Naive thymus-derived CD4-positive, alpha-beta T cell (primary cell): ENCODE measurements around the gene CDK6. TPM values are rescaled to one million over a fixed set of nuclear protein-coding genes. Genes with fewer than 3 reads are reported as not detected.

Source experiments
- ATAC-seq: fragments of 150-1000 bp; cut with Tn5 transposase; 2 replicates; pipeline ENCODE4 v1.10.0; 2021; ENCODE audit warnings: mild to moderate bottlenecking, moderate library complexity
- CTCF ChIA-PET: fragments of 350-600 bp; sonication (Branson Sonifier 250); formaldehyde crosslinking; loops from one replicate; lab custom pipeline; 2021; ENCODE audit warnings: antibody characterized with exemption; lab: Charles Lee
- POLR2A ChIA-PET: fragments of 350-600 bp; sonication (Branson Sonifier 250); formaldehyde crosslinking; loops from one replicate; lab custom pipeline; 2021; ENCODE audit warnings: antibody characterized with exemption, inconsistent platforms; lab: Charles Lee
- DNase-seq, 9 donors: peaks; one replicate each; pipeline versions ENCODE4 v3.0.0 to v3.0.0-alpha.2; 2020 to 2022; ENCODE audit warnings: mixed read lengths in 1 of 9
- H3K27ac ChIP-seq: one replicate; pipeline ENCODE4 v1.7.0; 2013; ENCODE audit warnings: mild to moderate bottlenecking, low read depth, low read length, moderate library complexity
- H3K27me3 ChIP-seq, 2 donors: one replicate each; pipeline ENCODE4 v1.7.0; 2013; ENCODE audit warnings: low read length in 2 of 2, mild to moderate bottlenecking in 2 of 2, moderate library complexity in 2 of 2; ENCODE audit not compliant: control insufficient read depth in 2 of 2, insufficient read depth in 2 of 2
- H3K36me3 ChIP-seq, 3 experiments: 1 replicate in 2 of 3; 2 replicates in 1 of 3; pipeline ENCODE4 v1.7.0; 2013; ENCODE audit warnings: low read length in 3 of 3, mild to moderate bottlenecking in 3 of 3, moderate library complexity in 1 of 3; ENCODE audit not compliant: insufficient read depth in 3 of 3, control insufficient read depth in 2 of 3
- H3K4me1 ChIP-seq, 2 donors: one replicate each; pipeline ENCODE4 v1.7.0; 2013; ENCODE audit warnings: low read length in 2 of 2, mild to moderate bottlenecking in 2 of 2, moderate library complexity in 1 of 2; ENCODE audit not compliant: control insufficient read depth in 2 of 2, insufficient read depth in 2 of 2
- H3K4me3 ChIP-seq: 2 replicates; pipeline ENCODE4 v1.7.0; 2013; ENCODE audit warnings: mild to moderate bottlenecking, low read length
- H3K9me3 ChIP-seq, 3 experiments: 1 replicate in 2 of 3; 2 replicates in 1 of 3; pipeline ENCODE4 v1.7.0; 2013; ENCODE audit warnings: low read length in 3 of 3; ENCODE audit not compliant: control insufficient read depth in 2 of 3
- H3K27ac Mint-ChIP-seq, 9 donors: one replicate each; pipeline ENCODE4 v1.8.0; 2020 to 2022; ENCODE audit warnings: mixed read lengths in 9 of 9, mild to moderate bottlenecking in 8 of 9, moderate library complexity in 5 of 9, inconsistent platforms in 2 of 9
- H3K27me3 Mint-ChIP-seq, 5 donors: one replicate each; pipeline ENCODE4 v1.8.0; 2021 to 2022; ENCODE audit warnings: mixed read lengths in 5 of 5, mild to moderate bottlenecking in 1 of 5
- H3K36me3 Mint-ChIP-seq, 5 donors: one replicate each; pipeline ENCODE4 v1.8.0; 2020 to 2022; ENCODE audit warnings: mixed read lengths in 5 of 5, mild to moderate bottlenecking in 3 of 5, inconsistent platforms in 1 of 5
- H3K4me1 Mint-ChIP-seq, 7 donors: one replicate each; pipeline ENCODE4 v1.8.0; 2020 to 2022; ENCODE audit warnings: mixed read lengths in 7 of 7, mild to moderate bottlenecking in 3 of 7, inconsistent platforms in 1 of 7
- H3K4me3 Mint-ChIP-seq, 10 donors: one replicate each; pipeline ENCODE4 v1.8.0; 2020 to 2022; ENCODE audit warnings: mild to moderate bottlenecking in 10 of 10, mixed read lengths in 10 of 10, moderate library complexity in 6 of 10, inconsistent platforms in 2 of 10
- H3K9me3 Mint-ChIP-seq, 11 donors: one replicate each; pipeline ENCODE4 v1.8.0; 2020 to 2022; ENCODE audit warnings: mixed read lengths in 11 of 11, mild to moderate bottlenecking in 4 of 11, inconsistent platforms in 1 of 11, moderate library complexity in 1 of 11
- intact Hi-C, 2 donors: fragments of 100-400 bp; cut with micrococcal nuclease; formaldehyde crosslinking; loops; one replicate each; pipeline ENCODE4 v1.15.1; 2023
- polyA plus RNA-seq, 2 donors: library from polyadenylated mRNA; unstranded; fragments of 300-500 nt; fragmentation: Illumina TruSeq; gene quantifications; one replicate each; pipeline ENCODE4 v1.2.3, GENCODE V29; 2021
- total RNA-seq, 6 experiments: library from RNA in 5 of 6; stranded (reverse) in 5 of 6; gene quantifications; 1 replicate in 5 of 6; 2 replicates in 1 of 6; pipeline ENCODE4 v1.2.3 and lab custom pipeline; 2021 to 2026

The CDK6 gene
- total and polyA plus RNA-seq, 7 experiments from 2014 or later = 15.8 to 156 (median 36.8) TPM

GRCh38 chr7:92658671-92659070 is 177.7 kb downstream of the CDK6 start:
- H3K4me3 ChIP-seq = no peak overlapping the region
- POLR2A ChIA-PET = no interaction called here
- peaks cover 11 to 35% (median 18%) of the 10 kb centered on the region in 7 donors for H3K4me1 Mint-ChIP-seq
- no peak overlapping the region for H3K27ac Mint-ChIP-seq
- ATAC-seq (no peak), DNase-seq (no peak)
- no peaks in the 10 kb centered on the region for H3K9me3 ChIP-seq
- peaks cover 0 to 7% (median 0%) of the 10 kb centered on the region in 11 donors for H3K9me3 Mint-ChIP-seq
- CTCF ChIA-PET = no interaction called here
- H3K4me3 Mint-ChIP-seq = peak overlapping the region in 1 of 10 donors; percentile 13
- H3K27me3 ChIP-seq = no peaks in the 10 kb centered on the region
- H3K4me1 ChIP-seq = peaks cover 0 to 3% of the 10 kb centered on the region in 2 donors
- no peaks in the 10 kb centered on the region for H3K36me3 ChIP-seq
- H3K27me3 Mint-ChIP-seq = no peaks in the 10 kb centered on the region
- no peak overlapping the region for H3K27ac ChIP-seq
- intact Hi-C loops = no loop called here
- H3K36me3 Mint-ChIP-seq = peaks cover 0 to 35% (median 16%) of the 10 kb centered on the region in 5 donors

GRCh38 chr7:92657391-92657790 is 179.0 kb downstream of the CDK6 start:
- Histone ChIP-seq H3K4me3 (no peak overlapping the region), H3K9me3 (no peaks in the 10 kb centered on the region), H3K27me3 (no peaks in the 10 kb centered on the region), H3K36me3 (no peaks in the 10 kb centered on the region), H3K4me1 (peaks cover 0 to 3% of the 10 kb centered on the region in 2 donors), H3K27ac (no peak overlapping the region)
- intact Hi-C loops = no loop called here
- Mint-ChIP-seq H3K36me3 (peaks cover 4 to 39% (median 19%) of the 10 kb centered on the region in 5 donors), H3K27ac (peak overlapping the region in 1 of 9 donors; percentile 35), H3K4me1 (peaks cover 17 to 43% (median 25%) of the 10 kb centered on the region in 7 donors), H3K27me3 (no peaks in the 10 kb centered on the region), H3K9me3 (peaks cover 0 to 7% (median 0%) of the 10 kb centered on the region in 11 donors), H3K4me3 (no peak overlapping the region)
- DNase-seq (no peak), ATAC-seq (no peak)
- ChIA-PET POLR2A (no interaction called here), CTCF (no interaction called here)

GRCh38 chr7:92656121-92656520 is 180.3 kb downstream of the CDK6 start:
- H3K27ac Mint-ChIP-seq = peak overlapping the region in 1 of 9 donors; percentile 3
- Histone ChIP-seq H3K4me1 (peaks cover 0 to 3% of the 10 kb centered on the region in 2 donors), H3K27ac (no peak overlapping the region), H3K9me3 (no peaks in the 10 kb centered on the region), H3K4me3 (no peak overlapping the region), H3K27me3 (no peaks in the 10 kb centered on the region), H3K36me3 (no peaks in the 10 kb centered on the region)
- ChIA-PET CTCF (interaction anchor here (0.6 kb wide), 1 partner anchor 590 kb away, joined by 3 read pairs; no protein-coding TSS in a partner anchor), POLR2A (no interaction called here)
- H3K4me3 Mint-ChIP-seq = peak overlapping the region in 2 of 10 donors; percentile 22 to 24
- H3K36me3 Mint-ChIP-seq = peaks cover 4 to 45% (median 19%) of the 10 kb centered on the region in 5 donors
- H3K4me1 Mint-ChIP-seq = peaks cover 18 to 53% (median 25%) of the 10 kb centered on the region in 7 donors
- H3K27me3 Mint-ChIP-seq = no peaks in the 10 kb centered on the region
- DNase-seq (no peak), ATAC-seq (no peak)
- peaks cover 0 to 7% (median 0%) of the 10 kb centered on the region in 11 donors for H3K9me3 Mint-ChIP-seq
- intact Hi-C loops = no loop called here

GRCh38 chr7:92655346-92655884 is 181.0 kb downstream of the CDK6 start:
- CTCF ChIA-PET = interaction anchor here (0.6 to 0.7 kb wide), 2 partner anchors 49 to 591 kb away, joined by 3 read pairs; no protein-coding TSS in a partner anchor
- Histone ChIP-seq H3K9me3 (no peaks in the 10 kb centered on the region), H3K4me3 (no peak overlapping the region), H3K27me3 (no peaks in the 10 kb centered on the region), H3K4me1 (peaks cover 0 to 3% of the 10 kb centered on the region in 2 donors), H3K27ac (no peak overlapping the region), H3K36me3 (no peaks in the 10 kb centered on the region)
- DNase-seq (no peak), ATAC-seq (no peak)
- Mint-ChIP-seq H3K4me1 (peaks cover 18 to 53% (median 25%) of the 10 kb centered on the region in 7 donors), H3K36me3 (peaks cover 4 to 47% (median 19%) of the 10 kb centered on the region in 5 donors), H3K27ac (peak overlapping the region in 1 of 9 donors; percentile 3), H3K27me3 (no peaks in the 10 kb centered on the region), H3K4me3 (peak overlapping the region in 1 of 10 donors; percentile 12), H3K9me3 (peaks cover 0 to 7% (median 0%) of the 10 kb centered on the region in 11 donors)
- intact Hi-C loops = no loop called here
- POLR2A ChIA-PET = no interaction called here

- Mint-ChIP-seq H3K9me3 (peaks cover 0 to 7% (median 0%) of the 10 kb centered on the region in 11 donors), H3K36me3 (peaks cover 4 to 37% (median 11%) of the 10 kb centered on the region in 5 donors), H3K27me3 (no peaks in the 10 kb centered on the region), H3K27ac (peak overlapping the region in 4 of 9 donors; percentile 30 to 77 (median 36)), H3K4me1 (peaks cover 16 to 61% (median 23%) of the 10 kb centered on the region in 7 donors), H3K4me3 (peak overlapping the region in 2 of 10 donors; percentile 2 to 8)
- no peak overlapping the region for H3K4me3 ChIP-seq
- ChIA-PET POLR2A (no interaction called here), CTCF (no interaction called here)
- H3K27me3 ChIP-seq = no peaks in the 10 kb centered on the region
- no peak for ATAC-seq
- intact Hi-C loops = loop anchor here in 1 of 2 donors (2.0 kb wide), 1 partner anchor 14 kb away; no protein-coding TSS in a partner anchor
- no peaks in the 10 kb centered on the region for H3K36me3 ChIP-seq
- no peak overlapping the region for H3K27ac ChIP-seq
- no peak for DNase-seq
- peaks cover 0 to 3% of the 10 kb centered on the region in 2 donors for H3K4me1 ChIP-seq
- no peaks in the 10 kb centered on the region for H3K9me3 ChIP-seq
These were observed 183.2 kb downstream of the CDK6 start for GRCh38 chr7:92653136-92653535.

- H3K4me1 Mint-ChIP-seq = peaks cover 17 to 62% (median 26%) of the 10 kb centered on the region in 7 donors
- peak overlapping the region in 1 of 9 donors; percentile 38 for H3K27ac Mint-ChIP-seq
- ChIA-PET POLR2A (interaction anchor here (0.6 kb wide), 1 partner anchor 11 kb away, joined by 4 read pairs; no protein-coding TSS in a partner anchor), CTCF (no interaction called here)
- H3K27me3 ChIP-seq = no peaks in the 10 kb centered on the region
- H3K4me1 ChIP-seq = peaks cover under 1 to 3% of the 10 kb centered on the region in 2 donors
- no peak overlapping the region for H3K27ac ChIP-seq
- peaks cover 0 to 7% (median 0%) of the 10 kb centered on the region in 11 donors for H3K9me3 Mint-ChIP-seq
- ATAC-seq (no peak), DNase-seq (no peak)
- peaks cover 4 to 42% (median 11%) of the 10 kb centered on the region in 5 donors for H3K36me3 Mint-ChIP-seq
- no peaks in the 10 kb centered on the region for H3K36me3 ChIP-seq
- H3K27me3 Mint-ChIP-seq = no peaks in the 10 kb centered on the region
- H3K4me3 ChIP-seq = no peak overlapping the region
- no peaks in the 10 kb centered on the region for H3K9me3 ChIP-seq
- intact Hi-C loops = loop anchor here in 1 of 2 donors (2.0 kb wide), 1 partner anchor 14 kb away; no protein-coding TSS in a partner anchor
- H3K4me3 Mint-ChIP-seq = no peak overlapping the region
These were observed 183.8 kb downstream of the CDK6 start for GRCh38 chr7:92652536-92652935.
